Measurements from ENCODE around the gene DVL1. TPM values are rescaled to one million over a fixed set of nuclear protein-coding genes. Genes with fewer than 3 reads are reported as not detected.

Gene DVL1
- total and polyA plus RNA-seq, 9 of the 15 experiments (the other 6 are each of a cell fraction or from before 2014, with no cell fraction given), result 0.62 to 135 (median 24.3) TPM

DNA sequence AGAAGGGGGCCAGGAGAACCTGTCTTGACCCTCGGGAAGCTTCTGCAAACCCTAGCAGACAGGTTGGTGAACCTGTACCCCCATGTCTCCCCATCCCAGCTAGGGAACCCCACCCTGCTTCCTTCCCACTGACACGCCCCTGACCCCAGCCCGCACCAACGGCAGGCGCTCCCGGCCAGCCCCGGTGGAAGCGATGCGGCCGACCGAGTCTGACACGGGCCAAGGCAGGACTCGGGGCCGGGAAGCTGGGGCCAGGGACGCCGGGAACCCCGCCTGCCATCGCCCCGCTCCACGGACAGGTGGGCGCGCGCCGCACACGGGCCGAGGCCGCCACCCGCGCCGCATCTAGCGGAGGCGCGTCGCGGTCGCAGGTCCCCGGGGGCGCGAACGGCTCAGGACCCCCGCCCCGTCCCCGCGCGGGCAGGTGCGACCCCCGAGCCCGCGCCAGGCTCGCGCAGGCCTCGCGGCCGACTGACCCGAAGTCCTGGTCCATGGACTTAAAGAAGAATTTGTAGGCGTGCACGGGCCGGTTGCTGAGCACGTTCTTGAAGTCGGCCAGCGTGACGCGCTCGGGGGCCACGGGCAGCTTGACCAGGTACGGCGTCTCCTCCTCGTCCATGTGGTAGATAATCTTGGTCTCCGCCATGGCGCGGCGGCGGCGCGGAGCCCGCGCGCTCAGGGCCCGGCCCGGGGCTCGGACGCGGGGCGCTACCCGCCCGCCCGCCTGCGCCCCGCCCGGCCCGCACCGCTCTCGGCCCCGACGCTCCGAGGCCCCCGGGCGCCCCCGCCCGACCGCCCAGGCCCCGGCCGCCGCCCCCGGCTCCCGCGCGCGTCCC, 580 bp downstream of the DVL1 start (continued):
- TF ChIP-seq, protein P1, sequence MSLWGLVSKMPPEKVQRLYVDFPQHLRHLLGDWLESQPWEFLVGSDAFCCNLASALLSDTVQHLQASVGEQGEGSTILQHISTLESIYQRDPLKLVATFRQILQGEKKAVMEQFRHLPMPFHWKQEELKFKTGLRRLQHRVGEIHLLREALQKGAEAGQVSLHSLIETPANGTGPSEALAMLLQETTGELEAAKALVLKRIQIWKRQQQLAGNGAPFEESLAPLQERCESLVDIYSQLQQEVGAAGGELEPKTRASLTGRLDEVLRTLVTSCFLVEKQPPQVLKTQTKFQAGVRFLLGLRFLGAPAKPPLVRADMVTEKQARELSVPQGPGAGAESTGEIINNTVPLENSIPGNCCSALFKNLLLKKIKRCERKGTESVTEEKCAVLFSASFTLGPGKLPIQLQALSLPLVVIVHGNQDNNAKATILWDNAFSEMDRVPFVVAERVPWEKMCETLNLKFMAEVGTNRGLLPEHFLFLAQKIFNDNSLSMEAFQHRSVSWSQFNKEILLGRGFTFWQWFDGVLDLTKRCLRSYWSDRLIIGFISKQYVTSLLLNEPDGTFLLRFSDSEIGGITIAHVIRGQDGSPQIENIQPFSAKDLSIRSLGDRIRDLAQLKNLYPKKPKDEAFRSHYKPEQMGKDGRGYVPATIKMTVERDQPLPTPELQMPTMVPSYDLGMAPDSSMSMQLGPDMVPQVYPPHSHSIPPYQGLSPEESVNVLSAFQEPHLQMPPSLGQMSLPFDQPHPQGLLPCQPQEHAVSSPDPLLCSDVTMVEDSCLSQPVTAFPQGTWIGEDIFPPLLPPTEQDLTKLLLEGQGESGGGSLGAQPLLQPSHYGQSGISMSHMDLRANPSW (CRISPR knock-in tag; IDR thresholded peaks at IDR 0.05), result 0 out of 2 replicates have a peak, but pooled peaks have one; percentile 31
- TF ChIP-seq ATF7 (IDR thresholded peaks at IDR 0.05) (peak; percentile 24; the same call in 1 of the 2 replicates), SRSF7 (optimal IDR thresholded peaks at IDR 0.05; ENCODE audit: low read depth, low read length) (no peak), KLF6 (CRISPR knock-in tag; IDR thresholded peaks at IDR 0.05; ENCODE audit: borderline replicate concordance) (no peak), L3MBTL2 (IDR thresholded peaks at IDR 0.05) (peak; percentile 49), NR2C1 (IDR thresholded peaks at IDR 0.05) (no peak), NR2C1 (tag; IDR thresholded peaks at IDR 0.05) (peak; percentile 26; the same call in 1 of the 2 replicates), NCOR1 (IDR thresholded peaks at IDR 0.05) (no peak), NR4A1 (CRISPR knock-in tag; IDR thresholded peaks at IDR 0.05) (no peak), NR4A1 (tag; IDR thresholded peaks at IDR 0.05) (0 out of 2 replicates have a peak, but pooled peaks have one; percentile 36)
- TF ChIP-seq, protein P2, sequence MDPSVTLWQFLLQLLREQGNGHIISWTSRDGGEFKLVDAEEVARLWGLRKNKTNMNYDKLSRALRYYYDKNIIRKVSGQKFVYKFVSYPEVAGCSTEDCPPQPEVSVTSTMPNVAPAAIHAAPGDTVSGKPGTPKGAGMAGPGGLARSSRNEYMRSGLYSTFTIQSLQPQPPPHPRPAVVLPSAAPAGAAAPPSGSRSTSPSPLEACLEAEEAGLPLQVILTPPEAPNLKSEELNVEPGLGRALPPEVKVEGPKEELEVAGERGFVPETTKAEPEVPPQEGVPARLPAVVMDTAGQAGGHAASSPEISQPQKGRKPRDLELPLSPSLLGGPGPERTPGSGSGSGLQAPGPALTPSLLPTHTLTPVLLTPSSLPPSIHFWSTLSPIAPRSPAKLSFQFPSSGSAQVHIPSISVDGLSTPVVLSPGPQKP (CRISPR knock-in tag; IDR thresholded peaks at IDR 0.05), result 0 out of 2 replicates have a peak, but pooled peaks have one; percentile 74
- TF ChIP-seq, protein P3, sequence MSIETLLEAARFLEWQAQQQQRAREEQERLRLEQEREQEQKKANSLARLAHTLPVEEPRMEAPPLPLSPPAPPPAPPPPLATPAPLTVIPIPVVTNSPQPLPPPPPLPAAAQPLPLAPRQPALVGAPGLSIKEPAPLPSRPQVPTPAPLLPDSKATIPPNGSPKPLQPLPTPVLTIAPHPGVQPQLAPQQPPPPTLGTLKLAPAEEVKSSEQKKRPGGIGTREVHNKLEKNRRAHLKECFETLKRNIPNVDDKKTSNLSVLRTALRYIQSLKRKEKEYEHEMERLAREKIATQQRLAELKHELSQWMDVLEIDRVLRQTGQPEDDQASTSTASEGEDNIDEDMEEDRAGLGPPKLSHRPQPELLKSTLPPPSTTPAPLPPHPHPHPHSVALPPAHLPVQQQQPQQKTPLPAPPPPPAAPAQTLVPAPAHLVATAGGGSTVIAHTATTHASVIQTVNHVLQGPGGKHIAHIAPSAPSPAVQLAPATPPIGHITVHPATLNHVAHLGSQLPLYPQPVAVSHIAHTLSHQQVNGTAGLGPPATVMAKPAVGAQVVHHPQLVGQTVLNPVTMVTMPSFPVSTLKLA (conservative IDR thresholded peaks at IDR 0.05), result peak in 1 of 2 experiments; percentile 29; a peak in 1 of 4 replicates
- TF ChIP-seq, protein P4, sequence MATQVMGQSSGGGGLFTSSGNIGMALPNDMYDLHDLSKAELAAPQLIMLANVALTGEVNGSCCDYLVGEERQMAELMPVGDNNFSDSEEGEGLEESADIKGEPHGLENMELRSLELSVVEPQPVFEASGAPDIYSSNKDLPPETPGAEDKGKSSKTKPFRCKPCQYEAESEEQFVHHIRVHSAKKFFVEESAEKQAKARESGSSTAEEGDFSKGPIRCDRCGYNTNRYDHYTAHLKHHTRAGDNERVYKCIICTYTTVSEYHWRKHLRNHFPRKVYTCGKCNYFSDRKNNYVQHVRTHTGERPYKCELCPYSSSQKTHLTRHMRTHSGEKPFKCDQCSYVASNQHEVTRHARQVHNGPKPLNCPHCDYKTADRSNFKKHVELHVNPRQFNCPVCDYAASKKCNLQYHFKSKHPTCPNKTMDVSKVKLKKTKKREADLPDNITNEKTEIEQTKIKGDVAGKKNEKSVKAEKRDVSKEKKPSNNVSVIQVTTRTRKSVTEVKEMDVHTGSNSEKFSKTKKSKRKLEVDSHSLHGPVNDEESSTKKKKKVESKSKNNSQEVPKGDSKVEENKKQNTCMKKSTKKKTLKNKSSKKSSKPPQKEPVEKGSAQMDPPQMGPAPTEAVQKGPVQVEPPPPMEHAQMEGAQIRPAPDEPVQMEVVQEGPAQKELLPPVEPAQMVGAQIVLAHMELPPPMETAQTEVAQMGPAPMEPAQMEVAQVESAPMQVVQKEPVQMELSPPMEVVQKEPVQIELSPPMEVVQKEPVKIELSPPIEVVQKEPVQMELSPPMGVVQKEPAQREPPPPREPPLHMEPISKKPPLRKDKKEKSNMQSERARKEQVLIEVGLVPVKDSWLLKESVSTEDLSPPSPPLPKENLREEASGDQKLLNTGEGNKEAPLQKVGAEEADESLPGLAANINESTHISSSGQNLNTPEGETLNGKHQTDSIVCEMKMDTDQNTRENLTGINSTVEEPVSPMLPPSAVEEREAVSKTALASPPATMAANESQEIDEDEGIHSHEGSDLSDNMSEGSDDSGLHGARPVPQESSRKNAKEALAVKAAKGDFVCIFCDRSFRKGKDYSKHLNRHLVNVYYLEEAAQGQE (IDR thresholded peaks at IDR 0.05; ENCODE audit: borderline replicate concordance), result no peak
- TF ChIP-seq, protein P4 (CRISPR knock-in tag; IDR thresholded peaks at IDR 0.05; ENCODE audit: low read depth), result peak; percentile 50; the same call in 1 of the 2 replicates
